PC-9 (cell line): ENCODE results near the gene ERBB2. TPM values are rescaled to one million over a fixed set of nuclear protein-coding genes. Genes with fewer than 3 reads are reported as not detected.

ENCODE experiments used
- BruUV-seq: library from RNA; stranded (reverse); fragments of 400-500 nt; replicated peaks from 2 replicates; lab custom pipeline; 2021; lab: Mats Ljungman, UMichigan
- CTCF ChIA-PET: fragments of 300-600 bp; sonication (Branson Sonifier 250); formaldehyde crosslinking; loops from one replicate; lab custom pipeline; 2022; ENCODE audit warnings: antibody characterized with exemption; lab: Charles Lee
- POLR2A ChIA-PET: fragments of 300-600 bp; sonication (Branson Sonifier 250); formaldehyde crosslinking; loops from one replicate; lab custom pipeline; 2022; ENCODE audit warnings: antibody characterized with exemption; ENCODE audit not compliant: unreplicated experiment; lab: Charles Lee
- DNase-seq, 2 experiments: peaks; one replicate each; pipeline versions ENCODE4 v3.0.0 to v3.0.0-alpha.2; 2015 to 2022; ENCODE audit warnings: mixed read lengths in 1 of 2
- H2AFZ ChIP-seq: fragments of 200-600 bp; sonication (generic); 2 replicates; pipeline ENCODE4 v1.8.1; 2017; ENCODE audit warnings: antibody characterized with exemption
- H3F3A ChIP-seq: fragments of 200-600 bp; sonication (generic); 2 replicates; pipeline ENCODE4 v1.8.1; 2017; ENCODE audit warnings: antibody characterized with exemption, mild to moderate bottlenecking, low read depth; ENCODE audit not compliant: insufficient read depth
- H3K27ac ChIP-seq: fragments of 200-600 bp; sonication (generic); 2 replicates; pipeline ENCODE4 v1.6.1; 2016; ENCODE audit warnings: mixed run types
- H3K27me3 ChIP-seq: fragments of 200-600 bp; sonication (generic); 2 replicates; pipeline ENCODE4 v1.6.1; 2016; ENCODE audit warnings: low read depth, mixed run types; ENCODE audit not compliant: insufficient read depth
- H3K36me3 ChIP-seq: fragments of 200-600 bp; sonication (generic); 2 replicates; pipeline ENCODE4 v1.6.1; 2016; ENCODE audit warnings: low read depth, mixed run types
- H3K4me1 ChIP-seq: fragments of 200-600 bp; sonication (generic); replicated peaks from 2 replicates; pipeline ENCODE4 v1.6.1; 2016; ENCODE audit warnings: mixed run types; ENCODE audit not compliant: insufficient read depth
- H3K4me2 ChIP-seq: fragments of 200-600 bp; sonication (generic); 2 replicates; pipeline ENCODE4 v1.6.1; 2017; ENCODE audit warnings: mixed run types
- H3K4me3 ChIP-seq: fragments of 200-600 bp; sonication (generic); 2 replicates; pipeline ENCODE4 v1.6.1; 2016; ENCODE audit warnings: mixed run types
- H3K79me2 ChIP-seq: fragments of 200-600 bp; sonication (generic); 2 replicates; pipeline ENCODE4 v1.6.1; 2017; ENCODE audit warnings: low read depth, mixed run types
- H3K9me2 ChIP-seq: fragments of 200-600 bp; sonication (generic); 2 replicates; pipeline ENCODE4 v1.8.1; 2017; ENCODE audit warnings: mild to moderate bottlenecking; ENCODE audit not compliant: insufficient read depth
- H3K9me3 ChIP-seq: fragments of 200-600 bp; sonication (generic); 2 replicates; pipeline ENCODE4 v1.8.1; 2016; ENCODE audit warnings: low read depth; ENCODE audit not compliant: insufficient read depth
- H4K20me1 ChIP-seq: fragments of 200-600 bp; sonication (generic); 2 replicates; pipeline ENCODE4 v1.8.1; 2017; ENCODE audit not compliant: insufficient read depth
- CTCF ChIP-seq: fragments of 200-600 bp; sonication (generic); conservative IDR thresholded peaks from 2 replicates; pipeline ENCODE4 v1.6.1; 2017; ENCODE audit warnings: mixed run types, antibody characterized with exemption, mild to moderate bottlenecking, moderate library complexity
- EZH2 ChIP-seq: fragments of 200-600 bp; sonication (generic); IDR thresholded peaks from 2 replicates; pipeline ENCODE4 v1.8.0; 2017; ENCODE audit warnings: antibody characterized with exemption, low read depth
- intact Hi-C: fragments of 100-400 bp; cut with micrococcal nuclease; formaldehyde crosslinking; loops from one replicate; pipeline ENCODE4 v1.10.0; 2022; ENCODE audit not compliant: unreplicated experiment
- total RNA-seq: library from RNA; stranded (reverse); gene quantifications from 2 replicates; pipeline ENCODE4 v1.2.3, GENCODE V29; 2021

Gene ERBB2
- total RNA-seq, 1 experiment from 2014 or later: 90.6 TPM

GRCh38 chr17:39711851-39712250 lies 12.0 kb downstream of the ERBB2 start:
- intact Hi-C loops: no loop called here
- Histone ChIP-seq H3F3A (peaks cover 1% of the 10 kb centered on the region; the same call in 1 of the 2 replicates), H3K4me3 (no peak overlapping the region), H3K27me3 (no peaks in the 10 kb centered on the region), H4K20me1 (0 out of 2 replicates have a peak, but pooled peaks cover 4% of the 10 kb centered on the region), H3K4me1 (peaks cover 13% of the 10 kb centered on the region), H3K27ac (no peak overlapping the region), H3K79me2 (peaks cover 13% of the 10 kb centered on the region), H3K4me2 (no peak overlapping the region), H2AFZ (no peak overlapping the region), H3K36me3 (no peaks in the 10 kb centered on the region), H3K9me2 (no peaks in the 10 kb centered on the region), H3K9me3 (no peaks in the 10 kb centered on the region)
- BruUV-seq: no TSS peak
- DNase-seq: no peak
- POLR2A ChIA-PET: no interaction called here
- CTCF ChIA-PET: no interaction called here
- TF ChIP-seq EZH2 (no peak), CTCF (no peak)

- no peaks in the 10 kb centered on the region for H3K9me2 ChIP-seq
- H4K20me1 ChIP-seq: no peaks in the 10 kb centered on the region
- H3K4me3 ChIP-seq: no peak overlapping the region
- TF ChIP-seq CTCF: no peak
- TF ChIP-seq EZH2: no peak
- no peak overlapping the region for H2AFZ ChIP-seq
- no peak overlapping the region for H3K4me2 ChIP-seq
- H3K79me2 ChIP-seq: no peaks in the 10 kb centered on the region
- H3K27ac ChIP-seq: no peak overlapping the region
- no peaks in the 10 kb centered on the region for H3K4me1 ChIP-seq
- H3K36me3 ChIP-seq: no peaks in the 10 kb centered on the region
- H3F3A ChIP-seq: peaks cover 3% of the 10 kb centered on the region; the same call in 1 of the 2 replicates
- H3K27me3 ChIP-seq: no peaks in the 10 kb centered on the region
- no TSS peak for BruUV-seq
- no peaks in the 10 kb centered on the region for H3K9me3 ChIP-seq
- intact Hi-C loops: no loop called here
- CTCF ChIA-PET: no interaction called here
- POLR2A ChIA-PET: no interaction called here
- no peak for DNase-seq
These were observed 14.4 kb downstream of the ERBB2 start for GRCh38 chr17:39714234-39714633.

- BruUV-seq: no TSS peak
- Histone ChIP-seq H3K9me3 (no peaks in the 10 kb centered on the region), H3K27ac (no peak overlapping the region), H3K27me3 (no peaks in the 10 kb centered on the region), H3K36me3 (no peaks in the 10 kb centered on the region), H3K4me3 (no peak overlapping the region), H3K4me1 (no peaks in the 10 kb centered on the region), H2AFZ (no peak overlapping the region), H4K20me1 (no peaks in the 10 kb centered on the region), H3K79me2 (no peaks in the 10 kb centered on the region), H3K4me2 (no peak overlapping the region), H3F3A (peaks cover 3% of the 10 kb centered on the region; the same call in 1 of the 2 replicates), H3K9me2 (no peaks in the 10 kb centered on the region)
- intact Hi-C loops: no loop called here
- ChIA-PET CTCF (interaction anchor here (0.7 kb wide), 1 partner anchor 165 kb away, joined by 3 read pairs; no protein-coding TSS in a partner anchor), POLR2A (no interaction called here)
- no peak for DNase-seq
- TF ChIP-seq CTCF (no peak), EZH2 (no peak)
These were observed 15.7 kb downstream of the ERBB2 start for GRCh38 chr17:39715375-39716072.
